Measurements from ENCODE around the gene LMBRD2.

- TF ChIP-seq, protein P1, sequence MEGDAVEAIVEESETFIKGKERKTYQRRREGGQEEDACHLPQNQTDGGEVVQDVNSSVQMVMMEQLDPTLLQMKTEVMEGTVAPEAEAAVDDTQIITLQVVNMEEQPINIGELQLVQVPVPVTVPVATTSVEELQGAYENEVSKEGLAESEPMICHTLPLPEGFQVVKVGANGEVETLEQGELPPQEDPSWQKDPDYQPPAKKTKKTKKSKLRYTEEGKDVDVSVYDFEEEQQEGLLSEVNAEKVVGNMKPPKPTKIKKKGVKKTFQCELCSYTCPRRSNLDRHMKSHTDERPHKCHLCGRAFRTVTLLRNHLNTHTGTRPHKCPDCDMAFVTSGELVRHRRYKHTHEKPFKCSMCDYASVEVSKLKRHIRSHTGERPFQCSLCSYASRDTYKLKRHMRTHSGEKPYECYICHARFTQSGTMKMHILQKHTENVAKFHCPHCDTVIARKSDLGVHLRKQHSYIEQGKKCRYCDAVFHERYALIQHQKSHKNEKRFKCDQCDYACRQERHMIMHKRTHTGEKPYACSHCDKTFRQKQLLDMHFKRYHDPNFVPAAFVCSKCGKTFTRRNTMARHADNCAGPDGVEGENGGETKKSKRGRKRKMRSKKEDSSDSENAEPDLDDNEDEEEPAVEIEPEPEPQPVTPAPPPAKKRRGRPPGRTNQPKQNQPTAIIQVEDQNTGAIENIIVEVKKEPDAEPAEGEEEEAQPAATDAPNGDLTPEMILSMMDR (IDR thresholded peaks at IDR 0.05), result no peak
- TF ChIP-seq POLR2A (IDR thresholded peaks at IDR 0.05), result no peak
Measured at GRCh38 chr5:36153726-36154125, 2.0 kb upstream of the LMBRD2 start.
